GM19468 (cell line): ENCODE results near the gene SRSF8.
"Not testable (repeated sequence)": the region's sequence is repeated elsewhere in the genome, so short reads cannot be mapped to it uniquely, and the experiment has no call there.

Experiments
- ATAC-seq: cut with Tn5 transposase; IDR thresholded peaks from one replicate; pipeline ENCODE4 v1.9.1; 2021; ENCODE audit warnings: mild to moderate bottlenecking, moderate library complexity, moderate number of reproducible peaks; ENCODE audit not compliant: unreplicated experiment; ENCODE audit errors: extremely low read depth

Gene SRSF8, protein sequence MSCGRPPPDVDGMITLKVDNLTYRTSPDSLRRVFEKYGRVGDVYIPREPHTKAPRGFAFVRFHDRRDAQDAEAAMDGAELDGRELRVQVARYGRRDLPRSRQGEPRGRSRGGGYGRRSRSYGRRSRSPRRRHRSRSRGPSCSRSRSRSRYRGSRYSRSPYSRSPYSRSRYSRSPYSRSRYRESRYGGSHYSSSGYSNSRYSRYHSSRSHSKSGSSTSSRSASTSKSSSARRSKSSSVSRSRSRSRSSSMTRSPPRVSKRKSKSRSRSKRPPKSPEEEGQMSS

GRCh38 chr11:95066716-95067038 is at the start of gene SRSF8:
Gene SRSF8, plus strand, starts transcription at chr11:95066919. Its CDS starts 308 bp downstream, at chr11:95067227.
- ATAC-seq = peak; percentile 5

- not testable (repeated sequence) for ATAC-seq
These were observed 45.3 kb upstream of the SRSF8 start for GRCh38 chr11:95021468-95021867.

GRCh38 chr11:95024958-95025357 is 41.8 kb upstream of the SRSF8 start, which contains the start of gene KDM4E:
Gene KDM4E, plus strand, starts transcription at chr11:95025258. Its CDS starts 300 bp downstream, at chr11:95025558.
- no peak for ATAC-seq

GRCh38 chr11:95025594-95025993 is 41.1 kb upstream of the SRSF8 start:
- ATAC-seq = not testable (repeated sequence)

- no peak for ATAC-seq
These were observed 38.4 kb upstream of the SRSF8 start for GRCh38 chr11:95028357-95028756.

GRCh38 chr11:95033051-95033450 is 33.7 kb upstream of the SRSF8 start:
- ATAC-seq = no peak

GRCh38 chr11:95035316-95035715 is 31.4 kb upstream of the SRSF8 start:
- no peak for ATAC-seq

DNA sequence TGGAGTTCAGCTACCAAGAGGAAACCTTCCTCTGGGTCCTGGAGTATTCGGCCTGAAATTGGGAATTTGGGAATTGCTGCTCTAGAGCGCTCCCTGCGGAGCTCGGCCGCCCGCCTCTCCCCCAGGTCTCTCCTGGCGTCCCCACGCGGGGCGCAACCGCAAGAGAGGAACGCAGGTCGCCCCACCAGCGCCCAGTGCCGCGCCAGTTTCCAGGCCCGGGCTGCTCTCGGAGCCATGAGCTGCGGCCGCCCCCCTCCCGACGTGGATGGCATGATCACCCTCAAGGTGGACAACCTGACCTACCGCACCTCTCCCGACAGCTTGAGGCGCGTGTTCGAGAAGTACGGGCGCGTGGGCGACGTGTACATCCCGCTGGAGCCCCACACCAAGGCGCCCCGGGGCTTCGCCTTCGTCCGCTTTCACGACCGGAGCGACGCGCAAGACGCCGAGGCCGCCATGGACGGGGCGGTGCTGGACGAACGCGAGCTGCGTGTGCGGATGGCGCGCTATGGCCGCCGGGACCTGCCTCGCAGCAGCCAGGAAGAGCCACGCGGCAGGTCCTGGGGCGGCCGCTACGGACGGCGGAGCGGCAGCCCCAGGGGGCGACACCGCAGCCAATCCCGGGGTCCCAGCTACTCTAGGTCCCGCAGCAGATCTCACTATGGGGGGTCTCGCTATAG is 29.2 kb upstream of the SRSF8 start:
- not testable (repeated sequence) for ATAC-seq

GRCh38 chr11:95042239-95042638 is 24.5 kb upstream of the SRSF8 start:
- no peak for ATAC-seq

GRCh38 chr11:95042906-95043305 is 23.8 kb upstream of the SRSF8 start:
- ATAC-seq = no peak

- no peak for ATAC-seq
These were observed 22.7 kb upstream of the SRSF8 start for GRCh38 chr11:95044010-95044409.

DNA sequence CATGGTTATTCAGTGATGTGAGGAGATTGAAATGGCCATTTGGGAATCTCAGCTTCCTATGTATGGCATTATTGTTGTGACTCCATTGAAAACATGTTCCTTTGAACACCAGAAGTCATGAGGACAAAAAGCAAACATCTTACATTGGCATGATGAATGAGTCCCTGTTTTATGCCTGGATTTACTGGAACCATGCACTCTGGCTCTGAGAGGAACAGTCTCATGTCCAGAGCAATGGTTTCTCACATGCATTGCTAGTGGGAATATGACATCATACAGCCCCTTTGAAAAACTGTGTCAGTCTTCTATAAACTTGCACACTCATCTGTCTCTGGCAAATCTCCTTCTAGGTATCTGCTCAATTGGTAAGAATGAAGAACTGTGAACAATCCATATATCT is 20.9 kb upstream of the SRSF8 start:
- no peak for ATAC-seq

GRCh38 chr11:95049122-95049521 is 17.6 kb upstream of the SRSF8 start, which contains the start of gene KDM4F:
Gene KDM4F, plus strand, starts transcription at chr11:95049422.
- ATAC-seq = not testable (repeated sequence)

- no peak for ATAC-seq
These were observed 16.0 kb upstream of the SRSF8 start for GRCh38 chr11:95050595-95051202.

GRCh38 chr11:95054356-95054755 is 12.4 kb upstream of the SRSF8 start:
- ATAC-seq = no peak

DNA sequence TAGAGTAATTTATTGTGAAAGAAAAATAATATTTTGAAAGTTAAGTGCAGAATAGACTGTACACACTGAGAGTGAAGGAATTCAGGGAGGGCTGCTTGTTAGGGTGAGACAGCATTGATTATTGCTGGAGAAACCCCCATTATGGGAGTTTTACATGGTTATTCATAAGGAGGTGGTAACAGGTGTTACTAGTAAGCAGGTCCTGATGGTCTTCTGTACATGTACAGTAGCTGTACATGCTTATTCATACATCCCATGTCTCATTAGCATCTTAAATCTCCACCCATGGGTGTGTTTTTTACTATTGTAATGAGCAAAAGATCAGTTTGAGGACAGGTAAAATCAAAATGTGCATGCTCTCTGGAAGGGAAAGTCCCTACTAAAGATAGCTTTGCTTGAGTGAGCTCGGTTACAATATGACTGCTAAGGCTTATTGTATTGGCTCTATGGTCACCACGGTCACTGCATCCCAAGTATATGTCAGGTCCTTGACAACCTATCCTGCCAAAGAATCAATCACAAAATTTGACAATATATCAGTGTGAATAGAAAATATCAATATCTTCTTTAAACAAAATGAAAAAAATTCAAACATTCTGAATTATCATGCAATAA is 11.3 kb upstream of the SRSF8 start:
- peak; percentile 69 for ATAC-seq

DNA sequence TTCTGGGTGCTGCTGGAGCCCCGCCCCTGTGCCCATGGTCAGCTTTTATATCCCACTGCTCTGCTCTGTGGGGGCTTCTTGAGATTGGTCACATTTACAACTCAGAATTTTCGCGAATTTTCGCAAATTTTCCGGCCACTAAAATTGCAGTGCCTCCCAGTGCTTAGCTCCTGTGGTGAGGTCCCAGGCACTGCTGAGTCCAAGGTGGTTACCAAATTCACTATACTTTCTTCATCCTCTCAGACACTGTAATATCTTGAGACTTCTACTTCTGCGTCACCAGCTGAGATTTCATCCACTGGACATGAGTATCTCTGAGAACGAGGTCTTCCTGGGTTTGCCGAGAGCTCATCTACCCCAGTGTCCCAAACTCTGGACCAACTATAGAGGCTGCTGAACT is 8.8 kb upstream of the SRSF8 start:
- no peak for ATAC-seq

- no peak for ATAC-seq
These were observed 8.1 kb upstream of the SRSF8 start for GRCh38 chr11:95058621-95059020.

- no peak for ATAC-seq
These were observed 7.7 kb upstream of the SRSF8 start for GRCh38 chr11:95059046-95059445.

- no peak for ATAC-seq
These were observed 1.4 kb upstream of the SRSF8 start for GRCh38 chr11:95065336-95065735.
